SIG-M5 treated with dmso at 0.1 percent for 504 hours (cell line): ENCODE data around the gene LNPEP.
A peak's percentile ranks its signal among the peaks of the same experiment; 100 is the strongest.

Source experiments
- DNase-seq: peaks from one replicate; lab custom pipeline; 2025; ENCODE audit not compliant: unreplicated experiment; lab: John Stamatoyannopoulos, UW

The LNPEP gene

GRCh38 chr5:96994493-96994892 lies 58.6 kb downstream of the LNPEP start:
- DNase-seq = no peak

- no peak for DNase-seq
These were observed 59.5 kb downstream of the LNPEP start for GRCh38 chr5:96995419-96995818.

- peak; percentile 61 for DNase-seq
These were observed 61.5 kb downstream of the LNPEP start for GRCh38 chr5:96997265-96997859.

GRCh38 chr5:96999856-97000255 lies 64.0 kb downstream of the LNPEP start:
- no peak for DNase-seq

- DNase-seq = no peak
These were observed 64.5 kb downstream of the LNPEP start for GRCh38 chr5:97000391-97000790.

- DNase-seq = no peak
These were observed 67.1 kb downstream of the LNPEP start for GRCh38 chr5:97002983-97003382.

- no peak for DNase-seq
These were observed 68.7 kb downstream of the LNPEP start for GRCh38 chr5:97004423-97005060.

- no peak for DNase-seq
These were observed 70.7 kb downstream of the LNPEP start for GRCh38 chr5:97006454-97007060.

GRCh38 chr5:97009212-97009898 lies 73.5 kb downstream of the LNPEP start:
- peak; percentile 95 for DNase-seq

GRCh38 chr5:97009921-97010320 lies 74.0 kb downstream of the LNPEP start:
- no peak for DNase-seq

- peak; percentile 26 for DNase-seq
These were observed 74.7 kb downstream of the LNPEP start for GRCh38 chr5:97010606-97011005.

- no peak for DNase-seq
These were observed 75.7 kb downstream of the LNPEP start for GRCh38 chr5:97011567-97011966.

GRCh38 chr5:97019435-97020117 lies 83.7 kb downstream of the LNPEP start:
- no peak for DNase-seq

- no peak for DNase-seq
These were observed 85.5 kb downstream of the LNPEP start for GRCh38 chr5:97021416-97021815.

GRCh38 chr5:97022898-97023297 lies 87.0 kb downstream of the LNPEP start:
- peak; percentile 74 for DNase-seq

- no peak for DNase-seq
These were observed 90.8 kb downstream of the LNPEP start for GRCh38 chr5:97026721-97027120.

GRCh38 chr5:97037819-97038218 lies 101.9 kb downstream of the LNPEP start:
- DNase-seq = no peak

- DNase-seq = no peak
These were observed 105.4 kb downstream of the LNPEP start for GRCh38 chr5:97041239-97041638.

GRCh38 chr5:97042996-97043395 lies 107.1 kb downstream of the LNPEP start:
- no peak for DNase-seq

GRCh38 chr5:97043511-97043910 lies 107.6 kb downstream of the LNPEP start:
- DNase-seq = no peak

- no peak for DNase-seq
These were observed 108.2 kb downstream of the LNPEP start for GRCh38 chr5:97044052-97044451.
